ENCODE data around the gene PUM2.
"Not testable (repeated sequence)": the region's sequence is repeated elsewhere in the genome, so short reads cannot be mapped to it uniquely, and the experiment has no call there.

The PUM2 gene

GRCh38 chr2:20350753-20351554 is at the start of gene PUM2:
PUM2 (minus strand) TSS chr2:20350844; CDS start chr2:20327360, 23,484 bp downstream.
- DNase-seq (ENCODE audit: low read depth in 1 of 2, low spot score in 1 of 2), result peak; percentile 84 to 97

- DNase-seq (ENCODE audit: low read depth in 1 of 2, low spot score in 1 of 2), result no peak
Observed at GRCh38 chr2:20400306-20400705, 49.7 kb upstream of the PUM2 start.

GRCh38 chr2:20398956-20399567 is 48.4 kb upstream of the PUM2 start:
- DNase-seq (ENCODE audit: low read depth in 1 of 2, low spot score in 1 of 2), result no peak

- DNase-seq (ENCODE audit: low read depth in 1 of 2, low spot score in 1 of 2), result no peak
Observed at GRCh38 chr2:20397811-20398447, 47.3 kb upstream of the PUM2 start.

GRCh38 chr2:20396356-20397000 is 45.8 kb upstream of the PUM2 start:
- DNase-seq (ENCODE audit: low read depth in 1 of 2, low spot score in 1 of 2), result no peak

- DNase-seq (ENCODE audit: low read depth in 1 of 2, low spot score in 1 of 2), result no peak
Observed at GRCh38 chr2:20393986-20394385, 43.3 kb upstream of the PUM2 start.

GRCh38 chr2:20391951-20392699 is 41.5 kb upstream of the PUM2 start:
- DNase-seq (ENCODE audit: low read depth in 1 of 2, low spot score in 1 of 2), result no peak

- no peak for DNase-seq (ENCODE audit: low read depth in 1 of 2, low spot score in 1 of 2)
Observed at GRCh38 chr2:20390524-20391123, 40.0 kb upstream of the PUM2 start.

- no peak for DNase-seq (ENCODE audit: low read depth in 1 of 2, low spot score in 1 of 2)
Observed at GRCh38 chr2:20384953-20385352, 34.3 kb upstream of the PUM2 start.

GRCh38 chr2:20382965-20383810 is 32.5 kb upstream of the PUM2 start:
- no peak for DNase-seq (ENCODE audit: low read depth in 1 of 2, low spot score in 1 of 2)

GRCh38 chr2:20381457-20381856 is 30.8 kb upstream of the PUM2 start:
- no peak for DNase-seq (ENCODE audit: low read depth in 1 of 2, low spot score in 1 of 2)

- no peak for DNase-seq (ENCODE audit: low read depth in 1 of 2, low spot score in 1 of 2)
Observed at GRCh38 chr2:20378891-20379519, 28.4 kb upstream of the PUM2 start.

- DNase-seq (ENCODE audit: low read depth in 1 of 2, low spot score in 1 of 2), result no peak
Observed at GRCh38 chr2:20378341-20378740, 27.7 kb upstream of the PUM2 start.

GRCh38 chr2:20377741-20378140 is 27.1 kb upstream of the PUM2 start:
- no peak for DNase-seq (ENCODE audit: low read depth in 1 of 2, low spot score in 1 of 2)

- DNase-seq (ENCODE audit: low read depth in 1 of 2, low spot score in 1 of 2), result not testable (repeated sequence)
Observed at GRCh38 chr2:20374982-20375381, 24.3 kb upstream of the PUM2 start.

- no peak for DNase-seq (ENCODE audit: low read depth in 1 of 2, low spot score in 1 of 2)
Observed at GRCh38 chr2:20372896-20373640, 22.4 kb upstream of the PUM2 start.

- no peak for DNase-seq (ENCODE audit: low read depth in 1 of 2, low spot score in 1 of 2)
Observed at GRCh38 chr2:20371323-20372025, 20.8 kb upstream of the PUM2 start.

GRCh38 chr2:20370191-20370590 is 19.5 kb upstream of the PUM2 start:
- no peak for DNase-seq (ENCODE audit: low read depth in 1 of 2, low spot score in 1 of 2)
